Keratinocyte (primary cell): ENCODE measurements around the gene GID4. TPM values are rescaled to one million over a fixed set of nuclear protein-coding genes. Genes with fewer than 3 reads are reported as not detected.
A peak's percentile ranks its signal among the peaks of the same experiment; 100 is the strongest.

Experiments
- DNase-seq: peaks from one replicate; pipeline ENCODE4 v3.0.0-alpha.2; 2011; ENCODE audit warnings: low read depth, missing footprints, low spot score
- FAIRE-seq: peaks from 2 replicates; lab custom pipeline; 2011; peaks lifted over from hg19 to GRCh38; lab: Jason Lieb, UNC
- H2AFZ ChIP-seq: 2 replicates; pipeline ENCODE4 v1.6.0; 2012; ENCODE audit warnings: low read length, control low read depth, inconsistent platforms; ENCODE audit not compliant: control insufficient read depth
- H3K27ac ChIP-seq: 2 replicates; pipeline ENCODE4 v1.5.1; 2011; ENCODE audit warnings: low read length; ENCODE audit not compliant: control insufficient read depth, insufficient read depth
- H3K27me3 ChIP-seq: 3 replicates; pipeline ENCODE4 v1.6.0; 2011; ENCODE audit warnings: low read length; ENCODE audit not compliant: control insufficient read depth, insufficient read depth; ENCODE audit errors: extremely low read depth
- H3K36me3 ChIP-seq, 2 experiments: 2 replicates in 1 of 2; 3 replicates in 1 of 2; pipeline ENCODE4 v1.5.1; 2011; ENCODE audit warnings: low read length in 2 of 2, mild to moderate bottlenecking in 1 of 2; ENCODE audit not compliant: control insufficient read depth in 2 of 2, insufficient read depth in 2 of 2; ENCODE audit errors: extremely low read depth in 1 of 2
- H3K4me1 ChIP-seq: 3 replicates; pipeline ENCODE4 v1.5.1; 2011; ENCODE audit warnings: low read length; ENCODE audit not compliant: control insufficient read depth, insufficient read depth; ENCODE audit errors: extremely low read depth
- H3K4me2 ChIP-seq: 3 replicates; pipeline ENCODE4 v1.6.0; 2011; ENCODE audit warnings: low read depth, low read length; ENCODE audit not compliant: control insufficient read depth, insufficient read depth; ENCODE audit errors: extremely low read depth
- H3K4me3 ChIP-seq, 3 experiments: fragments of 200-600 bp in 1 of 3; sonication (generic) in 1 of 3; 2 replicates in 2 of 3; 3 replicates in 1 of 3; pipeline ENCODE4 v1.5.1; 2011 to 2016; ENCODE audit warnings: low read length in 3 of 3, mild to moderate bottlenecking in 3 of 3, control low read depth in 2 of 3, inconsistent platforms in 1 of 3, low read depth in 1 of 3, mixed read lengths in 1 of 3, mixed run types in 1 of 3, moderate library complexity in 1 of 3; ENCODE audit not compliant: control insufficient read depth in 2 of 3, insufficient read depth in 2 of 3; ENCODE audit errors: extremely low read depth in 1 of 3
- H3K79me2 ChIP-seq: 2 replicates; pipeline ENCODE4 v1.6.0; 2012; ENCODE audit warnings: low read length; ENCODE audit not compliant: control insufficient read depth, insufficient read depth
- H3K9ac ChIP-seq: 3 replicates; pipeline ENCODE4 v1.6.0; 2011; ENCODE audit warnings: low read length; ENCODE audit not compliant: control insufficient read depth, insufficient read depth; ENCODE audit errors: extremely low read depth
- H3K9me1 ChIP-seq: 3 replicates; pipeline ENCODE4 v1.6.0; 2011; ENCODE audit warnings: low read length; ENCODE audit not compliant: control insufficient read depth, insufficient read depth; ENCODE audit errors: extremely low read depth
- H3K9me3 ChIP-seq: 2 replicates; pipeline ENCODE4 v1.5.1; 2012; ENCODE audit warnings: low read depth, low read length; ENCODE audit not compliant: control insufficient read depth
- H4K20me1 ChIP-seq: 3 replicates; pipeline ENCODE4 v1.6.0; 2011; ENCODE audit warnings: low read length; ENCODE audit not compliant: control insufficient read depth, insufficient read depth; ENCODE audit errors: extremely low read depth
- EZH2 ChIP-seq: IDR thresholded peaks from one replicate; pipeline ENCODE4 v1.6.1; 2012; ENCODE audit warnings: inconsistent platforms, mild to moderate bottlenecking, low read length, moderate library complexity
- dilution Hi-C: fragments of 300-500 bp; cut with MboI; formaldehyde crosslinking; loops from one replicate; pipeline ENCODE4 v1.7.0; 2020; ENCODE audit warnings: low sequenced_read_pairs; ENCODE audit not compliant: extremely low pct_ligation_motif_present
- polyA plus RNA-seq, 5 experiments: library from polyadenylated mRNA; depleted of rRNA in 3 of 5; stranded (reverse) in 3 of 5; stranded (forward) in 1 of 5; unstranded in 1 of 5; fragments of >200 nt; gene quantifications; 1 replicate in 1 of 5; 2 replicates in 3 of 5; 3 replicates in 1 of 5; pipeline versions ENCODE4 v1.2.1 to v1.2.3, GENCODE V29; 2011 to 2012; ENCODE audit warnings: missing spikeins in 2 of 5, low read depth in 1 of 5, low replicate concordance in 1 of 5
- TF ChIP-seq, protein P1 (sequence below), 3 experiments: IDR thresholded peaks in 1 of 3; conservative IDR thresholded peaks in 1 of 3; optimal IDR thresholded peaks in 1 of 3; 2 replicates in 2 of 3; 3 replicates in 1 of 3; pipeline versions ENCODE3 to v1.5.1; 2011; ENCODE audit warnings: low read length in 3 of 3, mild to moderate bottlenecking in 3 of 3, moderate library complexity in 2 of 3, control low read depth in 1 of 3, inconsistent platforms in 1 of 3; ENCODE audit not compliant: insufficient read depth in 2 of 3; ENCODE audit errors: extremely low read depth in 1 of 3

Gene GID4
- polyA plus RNA-seq, 1 donor (not counting 4 experiments of a cell fraction or from before 2014, with no cell fraction given): 16.8 TPM

DNA sequence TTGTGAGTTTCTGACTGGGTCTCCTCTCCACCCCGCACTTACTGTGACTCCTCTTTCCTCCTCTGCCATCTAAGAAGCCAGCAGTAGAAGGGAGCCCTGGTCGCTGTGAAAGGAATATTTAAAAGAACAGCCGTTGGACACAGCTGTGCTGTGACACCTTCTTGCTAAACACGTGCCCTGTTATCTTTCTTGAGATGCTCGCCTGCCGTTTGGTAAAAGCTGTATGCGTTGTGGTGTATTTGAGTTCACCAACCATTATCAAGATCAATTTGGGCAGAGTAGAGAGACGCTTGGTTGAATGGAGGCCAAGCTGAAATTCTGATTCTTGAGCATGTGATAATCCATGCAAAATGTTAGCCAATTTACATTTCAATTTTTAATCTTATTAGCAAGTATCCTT is 3.8 kb downstream of the GID4 start:
- DNase-seq: no peak
- H3K36me3 ChIP-seq: peaks cover 18 to 24% of the 10 kb centered on the region in 2 experiments
- H3K4me2 ChIP-seq: no peak overlapping the region
- H3K9me1 ChIP-seq: no peaks in the 10 kb centered on the region
- no peaks in the 10 kb centered on the region for H4K20me1 ChIP-seq
- H3K4me1 ChIP-seq: peaks cover 30% of the 10 kb centered on the region
- dilution Hi-C loops: no loop called here
- no peak overlapping the region for H2AFZ ChIP-seq
- H3K4me3 ChIP-seq: no peak overlapping the region
- H3K9me3 ChIP-seq: no peaks in the 10 kb centered on the region
- no peak overlapping the region for H3K9ac ChIP-seq
- FAIRE-seq: no peak
- no peak for TF ChIP-seq EZH2
- TF ChIP-seq, protein P1, sequence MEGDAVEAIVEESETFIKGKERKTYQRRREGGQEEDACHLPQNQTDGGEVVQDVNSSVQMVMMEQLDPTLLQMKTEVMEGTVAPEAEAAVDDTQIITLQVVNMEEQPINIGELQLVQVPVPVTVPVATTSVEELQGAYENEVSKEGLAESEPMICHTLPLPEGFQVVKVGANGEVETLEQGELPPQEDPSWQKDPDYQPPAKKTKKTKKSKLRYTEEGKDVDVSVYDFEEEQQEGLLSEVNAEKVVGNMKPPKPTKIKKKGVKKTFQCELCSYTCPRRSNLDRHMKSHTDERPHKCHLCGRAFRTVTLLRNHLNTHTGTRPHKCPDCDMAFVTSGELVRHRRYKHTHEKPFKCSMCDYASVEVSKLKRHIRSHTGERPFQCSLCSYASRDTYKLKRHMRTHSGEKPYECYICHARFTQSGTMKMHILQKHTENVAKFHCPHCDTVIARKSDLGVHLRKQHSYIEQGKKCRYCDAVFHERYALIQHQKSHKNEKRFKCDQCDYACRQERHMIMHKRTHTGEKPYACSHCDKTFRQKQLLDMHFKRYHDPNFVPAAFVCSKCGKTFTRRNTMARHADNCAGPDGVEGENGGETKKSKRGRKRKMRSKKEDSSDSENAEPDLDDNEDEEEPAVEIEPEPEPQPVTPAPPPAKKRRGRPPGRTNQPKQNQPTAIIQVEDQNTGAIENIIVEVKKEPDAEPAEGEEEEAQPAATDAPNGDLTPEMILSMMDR (optimal IDR thresholded peaks at IDR 0.05 in 1 of 3, IDR thresholded peaks at IDR 0.05 in 1 of 3, conservative IDR thresholded peaks at IDR 0.05 in 1 of 3; ENCODE audit: extremely low read depth in 1 of 3, insufficient read depth in 2 of 3, low read length in 3 of 3): no peak
- H3K27ac ChIP-seq: no peak overlapping the region
- peaks cover 55% of the 10 kb centered on the region for H3K79me2 ChIP-seq
- no peaks in the 10 kb centered on the region for H3K27me3 ChIP-seq

DNA sequence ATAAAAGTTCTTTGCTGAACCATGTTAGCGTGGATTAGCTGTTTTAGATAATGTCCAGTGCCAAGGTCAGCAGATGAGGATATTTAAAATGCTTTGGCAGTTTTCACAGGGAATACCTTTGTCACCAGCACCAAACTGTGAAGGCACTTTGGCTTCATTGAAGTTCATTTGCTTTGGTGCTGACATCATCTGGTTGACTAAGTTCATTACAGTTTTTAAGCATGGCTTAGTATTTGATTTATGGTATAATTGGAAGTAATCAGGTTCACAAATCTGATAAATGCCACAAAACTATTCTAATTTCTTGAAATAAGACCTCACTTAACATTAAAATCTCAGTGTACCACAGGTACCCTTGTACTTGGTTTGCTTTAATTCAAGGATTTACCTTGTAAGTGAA is 4.3 kb downstream of the GID4 start:
- no peak overlapping the region for H3K27ac ChIP-seq
- H4K20me1 ChIP-seq: no peaks in the 10 kb centered on the region
- TF ChIP-seq EZH2: no peak
- TF ChIP-seq, protein P1 (optimal IDR thresholded peaks at IDR 0.05 in 1 of 3, IDR thresholded peaks at IDR 0.05 in 1 of 3, conservative IDR thresholded peaks at IDR 0.05 in 1 of 3; ENCODE audit: extremely low read depth in 1 of 3, insufficient read depth in 2 of 3, low read length in 3 of 3): peak; percentile 19 to 35 (median 23)
- H3K4me2 ChIP-seq: no peak overlapping the region
- H3K4me3 ChIP-seq: no peak overlapping the region
- dilution Hi-C loops: no loop called here
- no peak overlapping the region for H2AFZ ChIP-seq
- H3K9me1 ChIP-seq: no peaks in the 10 kb centered on the region
- H3K4me1 ChIP-seq: peaks cover 25% of the 10 kb centered on the region
- H3K9me3 ChIP-seq: no peaks in the 10 kb centered on the region
- peaks cover 18 to 24% of the 10 kb centered on the region in 2 experiments for H3K36me3 ChIP-seq
- peak; percentile 13 for FAIRE-seq
- H3K27me3 ChIP-seq: no peaks in the 10 kb centered on the region
- DNase-seq: no peak
- no peak overlapping the region for H3K9ac ChIP-seq
- peaks cover 50% of the 10 kb centered on the region for H3K79me2 ChIP-seq
